H54 (cell line): ENCODE measurements around the gene ABCC3.

Source experiments
- DNase-seq: peaks from one replicate; pipeline ENCODE4 v3.0.0; 2011; ENCODE audit warnings: low spot score, mixed read lengths; ENCODE audit not compliant: insufficient read length
- FAIRE-seq: peaks from 3 replicates; lab custom pipeline; 2011; peaks lifted over from hg19 to GRCh38; lab: Jason Lieb, UNC
- POLR2A ChIP-seq: IDR thresholded peaks from 2 replicates; pipeline ENCODE4 v1.6.1; 2011; ENCODE audit warnings: low read depth, mild to moderate bottlenecking, low read length

Gene ABCC3

DNA sequence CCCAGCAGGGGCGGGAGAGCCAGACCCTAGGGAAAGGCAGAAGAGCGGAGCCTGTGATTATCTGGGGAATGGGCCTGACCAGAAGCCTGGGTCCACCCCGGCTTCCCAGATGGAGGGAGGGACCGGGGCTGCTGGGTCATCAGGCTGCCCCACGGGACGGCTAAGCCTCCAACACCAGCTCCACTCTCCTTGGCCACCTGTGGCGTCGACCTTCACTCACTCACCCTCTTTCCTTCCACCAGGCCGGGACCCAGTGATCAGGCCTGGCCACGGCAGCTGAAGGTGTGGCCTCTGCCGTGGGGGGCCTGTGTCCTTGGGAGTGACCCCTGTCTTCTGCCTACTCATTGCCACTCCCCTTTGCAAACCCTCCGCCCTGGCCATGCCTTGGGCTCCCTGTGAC lies 22.4 kb upstream of the ABCC3 start:
- FAIRE-seq = no peak
- no peak for DNase-seq
- no peak for TF ChIP-seq POLR2A

- DNase-seq (peak; percentile 57), FAIRE-seq (no peak)
- TF ChIP-seq POLR2A = no peak
These were observed 21.4 kb upstream of the ABCC3 start for GRCh38 chr17:50613007-50613992.

DNA sequence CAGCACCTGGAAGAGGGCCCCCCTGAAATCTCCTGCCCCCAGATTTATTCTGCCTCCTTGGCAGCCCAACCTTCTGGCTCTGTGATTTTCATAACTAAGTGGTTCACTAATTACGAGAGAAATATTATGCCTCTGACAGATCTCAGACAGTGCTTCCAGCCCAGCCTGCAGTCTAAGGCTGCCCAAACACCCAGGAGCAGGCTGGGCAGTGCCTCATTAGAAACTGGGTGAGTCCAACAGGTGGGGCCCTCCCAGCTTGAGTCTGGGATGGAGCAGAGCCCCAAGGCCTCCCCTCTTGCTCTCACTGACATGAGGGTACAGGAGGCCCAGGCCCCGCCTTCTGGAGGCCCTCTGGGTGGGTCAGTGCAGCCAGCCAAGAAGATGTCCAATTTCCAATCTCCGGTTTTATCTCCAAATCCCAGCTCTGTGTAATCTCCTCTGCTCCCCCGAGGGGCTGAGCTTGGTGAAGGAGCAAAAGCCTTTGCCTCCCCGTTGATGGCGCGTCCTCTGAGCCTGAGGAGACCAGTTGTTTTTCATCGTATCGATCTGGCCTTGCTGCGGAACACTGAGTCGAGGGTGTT lies 20.1 kb upstream of the ABCC3 start:
- no peak for FAIRE-seq
- TF ChIP-seq POLR2A = no peak
- DNase-seq = no peak

- no peak for FAIRE-seq
- TF ChIP-seq POLR2A = no peak
- no peak for DNase-seq
These were observed 18.9 kb upstream of the ABCC3 start for GRCh38 chr17:50615828-50616227.

- FAIRE-seq = peak; percentile 76
- no peak for TF ChIP-seq POLR2A
These were observed 16.4 kb upstream of the ABCC3 start for GRCh38 chr17:50618300-50618699.

GRCh38 chr17:50618941-50619340 lies 15.7 kb upstream of the ABCC3 start:
- no peak for FAIRE-seq
- DNase-seq = peak; percentile 80
- no peak for TF ChIP-seq POLR2A

More at GRCh38 chr17:50618300-50618699, 16.4 kb upstream of the ABCC3 start:
- no peak for DNase-seq

GRCh38 chr17:50619489-50619888 lies 15.2 kb upstream of the ABCC3 start:
- TF ChIP-seq POLR2A = no peak
- no peak for DNase-seq
- FAIRE-seq = no peak

DNA sequence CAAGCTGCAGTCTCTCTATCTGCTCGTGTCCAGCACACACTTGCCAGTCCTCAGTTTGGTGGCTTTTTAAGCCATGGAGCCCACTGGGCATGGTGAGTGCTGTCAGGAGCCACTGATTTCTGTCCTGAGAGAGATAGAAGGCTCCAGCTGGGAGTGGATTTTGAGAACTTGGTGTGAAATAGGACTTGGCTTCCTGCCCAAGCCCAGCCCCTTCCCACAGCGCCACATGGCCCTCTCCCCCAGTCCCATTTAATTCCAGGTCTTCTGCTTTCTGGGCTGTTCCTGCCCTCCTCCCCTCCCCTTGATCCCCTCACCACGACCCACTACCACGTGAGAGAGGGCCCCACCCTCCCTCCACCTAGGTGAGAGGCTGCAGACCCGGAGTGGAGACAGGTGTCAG lies 14.4 kb upstream of the ABCC3 start:
- no peak for TF ChIP-seq POLR2A
- DNase-seq (no peak), FAIRE-seq (no peak)

DNA sequence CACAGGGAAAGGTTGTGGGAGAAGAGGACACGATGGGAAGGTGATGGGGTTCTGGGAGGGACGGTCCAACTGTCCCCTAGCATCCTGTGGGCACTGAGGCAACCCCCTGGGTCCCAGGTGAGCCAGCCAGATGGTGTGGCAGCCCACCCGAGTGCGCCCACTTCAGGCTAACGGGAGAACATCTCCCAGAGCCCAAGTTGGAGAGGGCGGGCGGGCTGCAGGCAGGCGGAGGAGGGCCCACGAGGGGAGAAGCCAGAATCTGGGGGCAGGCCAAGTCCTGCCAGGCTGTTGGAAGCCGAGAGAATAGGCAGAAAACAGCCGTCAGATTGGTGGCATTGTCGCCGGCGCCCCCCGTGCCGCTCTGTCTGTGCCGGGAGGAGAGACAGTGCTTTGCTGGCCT lies 13.8 kb upstream of the ABCC3 start:
- no peak for TF ChIP-seq POLR2A
- DNase-seq (no peak), FAIRE-seq (no peak)

- DNase-seq (no peak), FAIRE-seq (no peak)
- no peak for TF ChIP-seq POLR2A
These were observed 13.1 kb upstream of the ABCC3 start for GRCh38 chr17:50621574-50622031.

- FAIRE-seq = no peak
- no peak for TF ChIP-seq POLR2A
These were observed 10.3 kb upstream of the ABCC3 start for GRCh38 chr17:50624321-50624934.

DNA sequence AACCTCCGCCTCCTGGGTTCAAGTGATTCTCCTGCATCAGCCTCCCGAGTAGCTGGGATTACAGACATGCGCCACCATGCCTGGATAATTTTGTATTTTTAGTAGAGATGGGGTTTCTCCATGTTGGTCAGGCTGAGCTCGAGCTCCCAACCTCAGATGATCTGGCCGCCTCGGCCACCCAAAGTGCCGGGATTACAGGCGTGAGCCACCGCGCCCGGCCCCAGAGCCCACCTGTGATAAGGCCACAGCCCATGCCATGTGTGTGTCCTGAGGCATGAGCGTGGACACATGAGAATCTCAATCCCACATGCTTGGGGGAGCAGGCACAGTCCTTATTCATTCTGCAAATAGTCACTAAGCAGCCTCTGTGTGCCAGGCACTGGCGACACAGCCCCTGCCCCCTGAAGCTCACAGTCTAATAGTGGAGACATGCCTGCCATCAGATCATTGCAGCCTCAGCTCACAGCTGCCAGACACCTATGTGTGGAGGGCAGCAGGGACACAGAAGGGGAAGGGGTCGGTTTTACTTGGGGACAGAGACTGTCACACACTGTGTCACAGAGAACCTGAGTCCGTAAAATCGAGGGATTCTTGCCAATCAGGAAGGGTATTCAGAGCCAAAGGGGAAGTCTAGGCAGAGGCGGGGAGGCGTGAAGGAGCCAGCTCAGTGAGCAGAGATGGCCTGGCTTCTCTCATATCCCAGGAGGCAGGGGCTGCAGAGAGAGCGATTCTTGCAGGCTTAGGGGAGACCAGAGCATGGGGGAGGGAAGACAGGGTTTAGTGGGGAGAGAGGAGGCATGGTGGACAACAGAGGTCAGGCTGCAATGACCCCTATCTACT lies 9.4 kb upstream of the ABCC3 start:
- DNase-seq = no peak
- FAIRE-seq = no peak
- TF ChIP-seq POLR2A = no peak

More at GRCh38 chr17:50624321-50624934, 10.3 kb upstream of the ABCC3 start:
- DNase-seq = no peak

- no peak for TF ChIP-seq POLR2A
- DNase-seq (peak; percentile 86), FAIRE-seq (no peak)
These were observed 8.6 kb upstream of the ABCC3 start for GRCh38 chr17:50626037-50626574.
